NB4 (cell line): ENCODE results near the gene CENATAC.

Source experiments
- CTCF ChIP-seq: IDR thresholded peaks from one replicate; pipeline ENCODE4 v1.5.1; 2012; ENCODE audit warnings: low read depth, low read length
- POLR2A ChIP-seq: IDR thresholded peaks from 2 replicates; pipeline ENCODE4 v1.6.1; 2011; ENCODE audit warnings: mild to moderate bottlenecking; ENCODE audit not compliant: insufficient read length; ENCODE audit errors: extremely low read depth

- TF ChIP-seq CTCF (no peak), POLR2A (no peak)
These were observed 29.8 kb downstream of the CENATAC start for GRCh38 chr11:119027561-119028345.
